HEK293 (cell line): ENCODE data around the gene C1orf56.

ENCODE experiments used
- BCL11A ChIP-seq: fragments of 450-650 bp; formaldehyde crosslinking; IDR thresholded peaks from 2 replicates; pipeline ENCODE4 v1.5.1; 2016; ENCODE audit warnings: low read depth, missing biosample characterization, missing genetic modification characterization
- GLIS2 ChIP-seq: fragments of 450-650 bp; formaldehyde crosslinking; IDR thresholded peaks from 2 replicates; pipeline ENCODE4 v1.5.1; 2016; ENCODE audit warnings: missing biosample characterization, missing genetic modification characterization
- IKZF3 ChIP-seq: fragments of 450-650 bp; IDR thresholded peaks from 2 replicates; pipeline ENCODE4 v1.5.0; 2018; ENCODE audit warnings: missing biosample characterization, mild to moderate bottlenecking, missing genetic modification characterization, moderate library complexity
- KLF16 ChIP-seq: fragments of 450-650 bp; formaldehyde crosslinking; IDR thresholded peaks from 2 replicates; pipeline ENCODE4 v1.5.1; 2017; ENCODE audit warnings: missing biosample characterization, missing genetic modification characterization
- KLF17 ChIP-seq: fragments of 450-650 bp; formaldehyde crosslinking; IDR thresholded peaks from 2 replicates; pipeline ENCODE4 v1.5.1; 2016; ENCODE audit warnings: missing biosample characterization, missing genetic modification characterization
- KLF7 ChIP-seq: fragments of 450-650 bp; formaldehyde crosslinking; IDR thresholded peaks from 2 replicates; pipeline ENCODE4 v1.5.1; 2016; ENCODE audit warnings: missing biosample characterization, missing genetic modification characterization, borderline replicate concordance
- MYNN ChIP-seq: fragments of 450-650 bp; formaldehyde crosslinking; IDR thresholded peaks from 2 replicates; pipeline ENCODE4 v1.5.1; 2016; ENCODE audit warnings: missing biosample characterization, missing genetic modification characterization, borderline replicate concordance
- MZF1 ChIP-seq: fragments of 450-650 bp; formaldehyde crosslinking; IDR thresholded peaks from 2 replicates; pipeline ENCODE4 v1.5.1; 2017; ENCODE audit warnings: missing biosample characterization, missing genetic modification characterization, borderline replicate concordance
- PATZ1 ChIP-seq: fragments of 450-650 bp; formaldehyde crosslinking; IDR thresholded peaks from 2 replicates; pipeline ENCODE4 v1.5.1; 2016; ENCODE audit warnings: missing biosample characterization, missing genetic modification characterization
- ZBTB8A ChIP-seq: fragments of 450-650 bp; formaldehyde crosslinking; IDR thresholded peaks from 2 replicates; pipeline ENCODE4 v1.5.1; 2016; ENCODE audit warnings: missing biosample characterization, missing genetic modification characterization
- ZNF112 ChIP-seq: fragments of 450-650 bp; formaldehyde crosslinking; IDR thresholded peaks from 2 replicates; pipeline ENCODE4 v1.5.0; 2017; ENCODE audit warnings: missing biosample characterization, missing genetic modification characterization
- ZNF132 ChIP-seq: fragments of 450-650 bp; formaldehyde crosslinking; IDR thresholded peaks from 2 replicates; pipeline ENCODE4 v1.5.1; 2017; ENCODE audit warnings: missing biosample characterization, missing genetic modification characterization, borderline replicate concordance
- ZNF133 ChIP-seq: fragments of 450-650 bp; formaldehyde crosslinking; IDR thresholded peaks from 2 replicates; pipeline ENCODE4 v1.5.1; 2016; ENCODE audit warnings: missing biosample characterization, missing genetic modification characterization
- ZNF146 ChIP-seq: fragments of 450-650 bp; formaldehyde crosslinking; IDR thresholded peaks from 2 replicates; pipeline ENCODE4 v1.5.1; 2016; ENCODE audit warnings: missing biosample characterization, missing genetic modification characterization
- ZNF16 ChIP-seq: fragments of 450-650 bp; formaldehyde crosslinking; IDR thresholded peaks from 2 replicates; pipeline ENCODE4 v1.5.1; 2016; ENCODE audit warnings: low read depth, missing biosample characterization, missing genetic modification characterization
- ZNF239 ChIP-seq: fragments of 450-650 bp; formaldehyde crosslinking; IDR thresholded peaks from 2 replicates; pipeline ENCODE4 v1.5.1; 2016; ENCODE audit warnings: missing biosample characterization, missing genetic modification characterization
- ZNF311 ChIP-seq: fragments of 450-650 bp; formaldehyde crosslinking; IDR thresholded peaks from 2 replicates; pipeline ENCODE4 v1.5.1; 2017; ENCODE audit warnings: missing biosample characterization, missing genetic modification characterization, borderline replicate concordance
- ZNF37A ChIP-seq: fragments of 450-650 bp; IDR thresholded peaks from 2 replicates; pipeline ENCODE4 v1.5.1; 2018; ENCODE audit warnings: missing biosample characterization, missing genetic modification characterization
- ZNF391 ChIP-seq: fragments of 450-650 bp; formaldehyde crosslinking; IDR thresholded peaks from 2 replicates; pipeline ENCODE4 v1.5.1; 2016; ENCODE audit warnings: low read depth, missing biosample characterization, missing genetic modification characterization, borderline replicate concordance
- ZNF394 ChIP-seq: fragments of 450-650 bp; formaldehyde crosslinking; IDR thresholded peaks from 2 replicates; pipeline ENCODE4 v1.5.1; 2016; ENCODE audit warnings: missing biosample characterization, missing genetic modification characterization, mild to moderate bottlenecking, moderate library complexity, borderline replicate concordance
- ZNF416 ChIP-seq: fragments of 450-650 bp; formaldehyde crosslinking; IDR thresholded peaks from 2 replicates; pipeline ENCODE4 v1.5.1; 2016; ENCODE audit warnings: missing biosample characterization, missing genetic modification characterization
- ZNF610 ChIP-seq: fragments of 450-650 bp; formaldehyde crosslinking; IDR thresholded peaks from 2 replicates; pipeline ENCODE4 v1.5.1; 2016; ENCODE audit warnings: missing biosample characterization, missing genetic modification characterization, borderline replicate concordance
- ZNF621 ChIP-seq: fragments of 450-650 bp; formaldehyde crosslinking; IDR thresholded peaks from 2 replicates; pipeline ENCODE4 v1.5.1; 2017; ENCODE audit warnings: missing biosample characterization, missing genetic modification characterization
- ZNF624 ChIP-seq: fragments of 450-650 bp; formaldehyde crosslinking; IDR thresholded peaks from 2 replicates; pipeline ENCODE4 v1.5.1; 2017; ENCODE audit warnings: missing biosample characterization, missing genetic modification characterization
- ZNF830 ChIP-seq: fragments of 450-650 bp; IDR thresholded peaks from 2 replicates; pipeline ENCODE4 v1.5.0; 2018; ENCODE audit warnings: missing biosample characterization, missing genetic modification characterization, low read depth, mild to moderate bottlenecking, moderate library complexity
- ZSCAN16 ChIP-seq: fragments of 450-650 bp; formaldehyde crosslinking; IDR thresholded peaks from 2 replicates; pipeline ENCODE4 v1.5.1; 2016; ENCODE audit warnings: missing biosample characterization, missing genetic modification characterization
- ZSCAN30 ChIP-seq: fragments of 450-650 bp; IDR thresholded peaks from 2 replicates; pipeline ENCODE4 v1.5.1; 2018; ENCODE audit warnings: missing biosample characterization, mild to moderate bottlenecking, missing genetic modification characterization, moderate library complexity
- ZXDB ChIP-seq: fragments of 450-650 bp; formaldehyde crosslinking; IDR thresholded peaks from 2 replicates; pipeline ENCODE4 v1.5.1; 2016; ENCODE audit warnings: missing biosample characterization, missing genetic modification characterization
- TF ChIP-seq, protein P1 (sequence below): fragments of 450-650 bp; formaldehyde crosslinking; IDR thresholded peaks from 2 replicates; pipeline ENCODE4 v1.5.1; 2017; ENCODE audit warnings: missing biosample characterization, missing genetic modification characterization
- TF ChIP-seq, protein P2 (sequence below): IDR thresholded peaks from 2 replicates; pipeline ENCODE4 v1.6.1; 2011; ENCODE audit warnings: mild to moderate bottlenecking, low read depth, low read length, borderline replicate concordance
- TF ChIP-seq, protein P3 (sequence below): fragments of 450-650 bp; formaldehyde crosslinking; IDR thresholded peaks from 2 replicates; pipeline ENCODE4 v1.5.1; 2017; ENCODE audit warnings: missing biosample characterization, missing genetic modification characterization
- TF ChIP-seq, protein P4 (sequence below): fragments of 450-650 bp; formaldehyde crosslinking; IDR thresholded peaks from 2 replicates; pipeline ENCODE4 v1.5.1; 2016; ENCODE audit warnings: missing biosample characterization, missing genetic modification characterization

The C1orf56 gene

DNA sequence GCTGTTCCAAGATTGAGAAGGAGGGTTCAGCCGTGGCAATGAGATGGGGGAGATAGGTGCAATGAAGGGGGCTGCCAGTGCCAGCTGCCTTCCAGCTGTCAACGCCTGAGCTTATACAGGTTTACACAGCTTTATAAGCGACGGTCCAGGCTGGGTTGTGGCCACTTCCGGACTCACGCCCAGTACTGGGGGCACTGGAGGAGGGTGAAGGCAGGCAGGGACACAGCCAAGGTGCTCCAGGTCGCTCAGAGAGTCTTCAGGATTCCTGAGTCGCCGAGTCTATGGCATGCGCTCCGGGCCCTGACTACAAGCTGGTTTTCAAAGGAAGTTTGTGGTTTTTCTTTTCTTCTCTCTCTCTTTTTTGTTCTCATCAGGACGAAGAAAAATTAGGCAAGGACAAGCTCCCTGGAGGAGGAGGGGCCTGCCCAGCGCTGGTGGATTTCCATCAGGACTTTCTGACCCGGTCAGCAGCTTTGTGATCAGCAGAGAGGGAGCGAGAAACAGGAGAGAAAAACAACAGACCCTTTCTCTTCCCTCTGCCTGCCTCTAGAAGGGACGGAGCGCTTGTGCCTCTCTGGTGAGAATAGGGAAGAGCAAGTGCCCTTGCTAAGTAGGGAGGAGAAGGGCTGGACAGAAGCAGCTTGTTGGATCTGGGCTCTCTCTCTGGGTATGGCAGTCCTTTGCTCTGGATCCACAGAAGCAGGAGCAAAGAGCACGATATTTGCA lies 41.1 kb upstream of the C1orf56 start, which contains the start of gene MINDY1 (continued):
- TF ChIP-seq KLF17 (no peak), MZF1 (peak; percentile 88; the same call in 1 of the 2 replicates), ZNF37A (tag by site-specific recombination) (no peak), ZNF394 (tag by site-specific recombination) (0 out of 2 replicates have a peak, but pooled peaks have one; percentile 50), ZXDB (tag by site-specific recombination) (peak; percentile 18), ZNF416 (tag by site-specific recombination) (no peak), ZNF311 (tag by site-specific recombination) (no peak), ZBTB8A (tag by site-specific recombination) (no peak; the same call in 1 of the 2 replicates), ZNF133 (tag by site-specific recombination) (no peak), ZNF146 (tag by site-specific recombination) (no peak), KLF7 (tag by site-specific recombination) (no peak), ZSCAN30 (tag by site-specific recombination) (no peak), ZNF132 (no peak), ZNF112 (no peak), IKZF3 (tag by site-specific recombination) (peak; percentile 54), ZSCAN16 (tag by site-specific recombination) (no peak), BCL11A (tag by site-specific recombination) (no peak), ZNF239 (no peak), GLIS2 (tag by site-specific recombination) (0 out of 2 replicates have a peak, but pooled peaks have one; percentile 16), ZNF621 (no peak), ZNF16 (tag by site-specific recombination) (no peak), MYNN (tag by site-specific recombination) (no peak), ZNF610 (tag by site-specific recombination) (no peak), ZNF624 (tag by site-specific recombination) (no peak), PATZ1 (tag by site-specific recombination) (no peak; the same call in none of the 2 replicates), ZNF391 (tag by site-specific recombination) (no peak), ZNF830 (no peak), KLF16 (tag by site-specific recombination) (no peak)
- TF ChIP-seq, protein P1, sequence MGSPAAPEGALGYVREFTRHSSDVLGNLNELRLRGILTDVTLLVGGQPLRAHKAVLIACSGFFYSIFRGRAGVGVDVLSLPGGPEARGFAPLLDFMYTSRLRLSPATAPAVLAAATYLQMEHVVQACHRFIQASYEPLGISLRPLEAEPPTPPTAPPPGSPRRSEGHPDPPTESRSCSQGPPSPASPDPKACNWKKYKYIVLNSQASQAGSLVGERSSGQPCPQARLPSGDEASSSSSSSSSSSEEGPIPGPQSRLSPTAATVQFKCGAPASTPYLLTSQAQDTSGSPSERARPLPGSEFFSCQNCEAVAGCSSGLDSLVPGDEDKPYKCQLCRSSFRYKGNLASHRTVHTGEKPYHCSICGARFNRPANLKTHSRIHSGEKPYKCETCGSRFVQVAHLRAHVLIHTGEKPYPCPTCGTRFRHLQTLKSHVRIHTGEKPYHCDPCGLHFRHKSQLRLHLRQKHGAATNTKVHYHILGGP, result no peak
- TF ChIP-seq, protein P2, sequence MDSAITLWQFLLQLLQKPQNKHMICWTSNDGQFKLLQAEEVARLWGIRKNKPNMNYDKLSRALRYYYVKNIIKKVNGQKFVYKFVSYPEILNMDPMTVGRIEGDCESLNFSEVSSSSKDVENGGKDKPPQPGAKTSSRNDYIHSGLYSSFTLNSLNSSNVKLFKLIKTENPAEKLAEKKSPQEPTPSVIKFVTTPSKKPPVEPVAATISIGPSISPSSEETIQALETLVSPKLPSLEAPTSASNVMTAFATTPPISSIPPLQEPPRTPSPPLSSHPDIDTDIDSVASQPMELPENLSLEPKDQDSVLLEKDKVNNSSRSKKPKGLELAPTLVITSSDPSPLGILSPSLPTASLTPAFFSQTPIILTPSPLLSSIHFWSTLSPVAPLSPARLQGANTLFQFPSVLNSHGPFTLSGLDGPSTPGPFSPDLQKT, result no peak
- TF ChIP-seq, protein P3, sequence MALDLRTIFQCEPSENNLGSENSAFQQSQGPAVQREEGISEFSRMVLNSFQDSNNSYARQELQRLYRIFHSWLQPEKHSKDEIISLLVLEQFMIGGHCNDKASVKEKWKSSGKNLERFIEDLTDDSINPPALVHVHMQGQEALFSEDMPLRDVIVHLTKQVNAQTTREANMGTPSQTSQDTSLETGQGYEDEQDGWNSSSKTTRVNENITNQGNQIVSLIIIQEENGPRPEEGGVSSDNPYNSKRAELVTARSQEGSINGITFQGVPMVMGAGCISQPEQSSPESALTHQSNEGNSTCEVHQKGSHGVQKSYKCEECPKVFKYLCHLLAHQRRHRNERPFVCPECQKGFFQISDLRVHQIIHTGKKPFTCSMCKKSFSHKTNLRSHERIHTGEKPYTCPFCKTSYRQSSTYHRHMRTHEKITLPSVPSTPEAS, result no peak
- TF ChIP-seq, protein P4, sequence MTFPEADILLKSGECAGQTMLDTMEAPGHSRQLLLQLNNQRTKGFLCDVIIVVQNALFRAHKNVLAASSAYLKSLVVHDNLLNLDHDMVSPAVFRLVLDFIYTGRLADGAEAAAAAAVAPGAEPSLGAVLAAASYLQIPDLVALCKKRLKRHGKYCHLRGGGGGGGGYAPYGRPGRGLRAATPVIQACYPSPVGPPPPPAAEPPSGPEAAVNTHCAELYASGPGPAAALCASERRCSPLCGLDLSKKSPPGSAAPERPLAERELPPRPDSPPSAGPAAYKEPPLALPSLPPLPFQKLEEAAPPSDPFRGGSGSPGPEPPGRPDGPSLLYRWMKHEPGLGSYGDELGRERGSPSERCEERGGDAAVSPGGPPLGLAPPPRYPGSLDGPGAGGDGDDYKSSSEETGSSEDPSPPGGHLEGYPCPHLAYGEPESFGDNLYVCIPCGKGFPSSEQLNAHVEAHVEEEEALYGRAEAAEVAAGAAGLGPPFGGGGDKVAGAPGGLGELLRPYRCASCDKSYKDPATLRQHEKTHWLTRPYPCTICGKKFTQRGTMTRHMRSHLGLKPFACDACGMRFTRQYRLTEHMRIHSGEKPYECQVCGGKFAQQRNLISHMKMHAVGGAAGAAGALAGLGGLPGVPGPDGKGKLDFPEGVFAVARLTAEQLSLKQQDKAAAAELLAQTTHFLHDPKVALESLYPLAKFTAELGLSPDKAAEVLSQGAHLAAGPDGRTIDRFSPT (tag by site-specific recombination), result peak; percentile 62; the same call in 1 of the 2 replicates
